ENCODE results near the gene ATXN2.

GRCh38 chr12:111494676-111495075, 104.4 kb downstream of the ATXN2 start:
- TF ChIP-seq POLR2A (IDR thresholded peaks at IDR 0.05) (no peak), CTCF (IDR thresholded peaks at IDR 0.05) (no peak)
